ENCODE results near the gene CLCF1. TPM values are rescaled to one million over a fixed set of nuclear protein-coding genes. Genes with fewer than 3 reads are reported as not detected.

The CLCF1 gene
- total RNA-seq, 6 experiments from 2014 or later = 8.9 to 12.8 (median 10.5) TPM

GRCh38 chr11:67419325-67420049 lies 46.1 kb upstream of the CLCF1 start:
- no peaks in the 10 kb centered on the region for H3K4me1 Mint-ChIP-seq (ENCODE audit: low read depth)
- H3K27me3 Mint-ChIP-seq (ENCODE audit: insufficient read depth) = peaks cover 2% of the 10 kb centered on the region
- no peaks in the 10 kb centered on the region for H3K9me3 Mint-ChIP-seq
- no peak overlapping the region for H3K27ac Mint-ChIP-seq
- no peak for DNase-seq
- TF ChIP-seq CTCF (IDR thresholded peaks at IDR 0.05) = no peak
- no peak overlapping the region for H3K4me3 Mint-ChIP-seq
- no peaks in the 10 kb centered on the region for H3K36me3 Mint-ChIP-seq (ENCODE audit: low read depth)

GRCh38 chr11:67418476-67419281 lies 45.3 kb upstream of the CLCF1 start:
- H3K27me3 Mint-ChIP-seq (ENCODE audit: insufficient read depth) = peaks cover 5% of the 10 kb centered on the region
- no peak for DNase-seq
- H3K4me3 Mint-ChIP-seq = no peak overlapping the region
- H3K9me3 Mint-ChIP-seq = no peaks in the 10 kb centered on the region
- H3K4me1 Mint-ChIP-seq (ENCODE audit: low read depth) = no peaks in the 10 kb centered on the region
- no peak for TF ChIP-seq CTCF (IDR thresholded peaks at IDR 0.05)
- no peaks in the 10 kb centered on the region for H3K36me3 Mint-ChIP-seq (ENCODE audit: low read depth)
- H3K27ac Mint-ChIP-seq = no peak overlapping the region

GRCh38 chr11:67417425-67417824 lies 44.0 kb upstream of the CLCF1 start:
- no peak for DNase-seq
- H3K27me3 Mint-ChIP-seq (ENCODE audit: insufficient read depth) = peaks cover 13% of the 10 kb centered on the region
- TF ChIP-seq CTCF (IDR thresholded peaks at IDR 0.05) = no peak
- H3K4me1 Mint-ChIP-seq (ENCODE audit: low read depth) = no peaks in the 10 kb centered on the region
- no peaks in the 10 kb centered on the region for H3K36me3 Mint-ChIP-seq (ENCODE audit: low read depth)
- H3K4me3 Mint-ChIP-seq = no peak overlapping the region
- H3K9me3 Mint-ChIP-seq = no peaks in the 10 kb centered on the region
- H3K27ac Mint-ChIP-seq = no peak overlapping the region

GRCh38 chr11:67416416-67417335 lies 43.3 kb upstream of the CLCF1 start:
- DNase-seq = no peak
- Mint-ChIP-seq H3K4me3 (no peak overlapping the region), H3K9me3 (no peaks in the 10 kb centered on the region), H3K27me3 (ENCODE audit: insufficient read depth) (peaks cover 17% of the 10 kb centered on the region), H3K27ac (no peak overlapping the region), H3K36me3 (ENCODE audit: low read depth) (no peaks in the 10 kb centered on the region), H3K4me1 (ENCODE audit: low read depth) (no peaks in the 10 kb centered on the region)
- no peak for TF ChIP-seq CTCF (IDR thresholded peaks at IDR 0.05)

- Mint-ChIP-seq H3K27me3 (ENCODE audit: insufficient read depth) (peaks cover 19% of the 10 kb centered on the region), H3K36me3 (ENCODE audit: low read depth) (no peaks in the 10 kb centered on the region), H3K4me3 (no peak within 1 kb of the TSS), H3K9me3 (no peaks in the 10 kb centered on the region), H3K27ac (no peak within 1 kb of the TSS), H3K4me1 (ENCODE audit: low read depth) (no peaks in the 10 kb centered on the region)
- no peak for TF ChIP-seq CTCF (IDR thresholded peaks at IDR 0.05)
- no peak for DNase-seq
Observed at GRCh38 chr11:67415501-67416304, 42.3 kb upstream of the CLCF1 start, which contains the start of gene CARNS1. CARNS1 (plus strand) TSS chr11:67415678; CDS start chr11:67416200, 522 bp downstream.

Data from HFFc6 (cell line).